ENCODE results near the gene FCRLA.

FCRLA gene

GRCh38 chr1:161731981-161732718, 25.1 kb downstream of the FCRLA start:
- DNase-seq (ENCODE audit: low spot score) = no peak

GRCh38 chr1:161733526-161733925, 26.5 kb downstream of the FCRLA start:
- no peak for DNase-seq (ENCODE audit: low spot score)

- DNase-seq (ENCODE audit: low spot score) = no peak
These were observed 28.8 kb downstream of the FCRLA start for GRCh38 chr1:161735837-161736236.

DNA sequence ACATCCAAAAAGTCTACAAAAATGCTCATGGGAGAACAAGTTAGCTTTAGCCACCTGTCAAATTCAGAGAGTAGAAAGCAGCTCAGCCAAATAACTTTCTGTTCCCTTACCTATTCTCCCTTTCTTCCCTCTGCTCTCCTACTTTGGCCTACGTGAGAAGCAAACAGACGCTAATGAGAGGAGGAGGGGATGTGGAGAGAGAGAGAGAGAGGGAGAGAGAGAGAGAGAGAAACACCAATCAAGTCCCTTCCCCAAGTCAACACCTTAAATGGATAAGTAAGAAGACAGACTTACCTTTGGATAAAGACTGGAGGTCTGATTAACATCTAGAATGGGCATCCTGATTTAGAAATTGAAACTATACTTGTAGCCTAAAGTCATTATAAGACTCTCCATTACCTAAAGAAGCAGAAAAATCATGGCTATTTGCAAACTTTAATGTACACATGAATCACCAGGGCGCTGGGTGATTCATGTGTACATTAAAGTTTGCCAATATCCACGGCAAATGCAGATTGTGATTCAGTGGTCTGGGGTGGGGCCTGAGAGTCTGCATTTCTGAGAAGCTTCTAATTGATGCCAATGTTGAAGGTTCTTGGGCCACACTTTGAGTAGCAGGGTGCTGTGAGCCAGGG, 29.4 kb downstream of the FCRLA start:
- DNase-seq (ENCODE audit: low spot score) = no peak

GRCh38 chr1:161737625-161738024, 30.6 kb downstream of the FCRLA start:
- DNase-seq (ENCODE audit: low spot score) = no peak

DNA sequence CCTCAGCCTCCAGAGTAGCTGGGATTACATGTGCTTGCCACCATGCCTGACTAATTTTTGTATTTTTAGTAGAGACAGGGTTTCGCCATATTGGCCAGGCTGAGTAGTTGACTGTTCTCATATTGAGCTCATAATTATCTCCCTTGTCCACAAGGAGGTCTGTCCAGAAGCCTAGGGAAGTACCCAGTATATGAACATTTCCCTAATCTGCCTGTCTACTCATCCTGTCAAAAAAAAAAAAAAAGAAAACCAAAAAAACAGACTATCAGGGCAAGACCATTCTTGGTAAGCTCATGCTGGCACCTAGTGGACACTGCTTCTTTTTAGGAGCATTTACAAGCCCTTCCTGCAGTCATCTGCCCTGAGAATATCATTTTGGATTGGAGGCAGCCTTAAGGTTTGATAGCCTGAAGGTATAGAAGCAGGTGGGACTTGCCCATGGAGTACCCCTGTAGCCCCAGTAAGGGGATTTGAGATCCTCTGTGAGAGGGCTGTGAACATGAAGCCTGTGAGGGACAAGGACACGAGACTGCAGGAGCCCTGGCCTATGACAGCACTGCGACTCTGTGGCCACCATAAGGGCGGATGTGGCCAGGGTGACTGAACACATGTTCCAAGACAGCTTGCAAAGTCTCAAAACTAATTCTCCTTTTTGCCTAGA, 31.7 kb downstream of the FCRLA start:
- DNase-seq (ENCODE audit: low spot score) = peak; percentile 22

DNA sequence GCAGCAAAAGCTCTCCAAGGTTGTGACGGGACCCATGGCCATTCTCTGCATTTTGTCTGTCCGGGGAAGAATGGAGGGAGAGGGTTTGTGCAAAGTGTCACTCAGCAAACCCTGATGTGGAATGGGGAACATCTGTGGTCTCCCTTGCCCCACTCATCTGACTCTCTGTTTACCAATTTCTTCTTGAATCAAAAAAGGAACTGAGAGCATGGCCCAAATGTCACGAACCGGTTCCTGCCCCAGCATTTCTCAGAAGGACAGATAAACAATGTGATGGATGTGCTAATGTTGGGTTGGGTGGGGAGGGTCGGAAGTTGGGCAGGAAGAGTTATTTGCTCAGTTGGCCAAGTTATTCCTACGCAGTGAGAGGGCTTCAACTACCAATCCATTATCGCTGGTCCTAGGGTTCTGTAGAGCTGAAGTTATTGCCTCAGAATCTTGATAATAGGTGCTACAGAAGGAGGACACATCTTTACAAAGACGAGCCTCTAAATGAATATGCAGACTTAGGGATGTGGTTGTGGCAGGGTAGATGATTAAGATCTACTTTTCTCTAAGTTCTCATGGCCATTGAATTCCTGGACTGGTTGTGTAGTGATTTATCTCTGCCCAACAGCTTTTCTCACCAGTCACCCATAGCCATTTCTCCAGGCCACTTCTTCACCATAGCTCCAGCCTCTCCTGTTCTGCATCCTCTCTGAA, 33.0 kb downstream of the FCRLA start:
- no peak for DNase-seq (ENCODE audit: low spot score)

GRCh38 chr1:161740921-161741320, 33.9 kb downstream of the FCRLA start:
- DNase-seq (ENCODE audit: low spot score) = no peak

DNA sequence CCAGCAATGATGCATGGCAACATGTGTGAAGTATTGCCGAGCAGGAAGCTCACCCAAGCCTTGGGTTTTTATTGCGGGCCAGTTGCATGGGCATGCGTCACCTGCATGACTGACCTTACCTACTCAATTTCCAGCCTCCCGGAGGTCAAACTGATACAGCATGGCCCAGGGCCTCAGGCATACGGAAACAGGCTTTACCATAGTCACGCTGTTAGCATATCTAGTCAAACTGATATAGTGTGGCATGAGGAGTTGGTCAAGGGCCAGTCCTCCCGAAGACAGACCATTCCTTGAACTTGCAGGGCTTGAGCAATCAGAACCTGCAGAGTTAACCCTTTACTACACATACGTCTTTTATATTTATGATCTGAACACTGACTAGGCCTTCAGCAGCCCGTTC, 36.2 kb downstream of the FCRLA start:
- no peak for DNase-seq (ENCODE audit: low spot score)

DNA sequence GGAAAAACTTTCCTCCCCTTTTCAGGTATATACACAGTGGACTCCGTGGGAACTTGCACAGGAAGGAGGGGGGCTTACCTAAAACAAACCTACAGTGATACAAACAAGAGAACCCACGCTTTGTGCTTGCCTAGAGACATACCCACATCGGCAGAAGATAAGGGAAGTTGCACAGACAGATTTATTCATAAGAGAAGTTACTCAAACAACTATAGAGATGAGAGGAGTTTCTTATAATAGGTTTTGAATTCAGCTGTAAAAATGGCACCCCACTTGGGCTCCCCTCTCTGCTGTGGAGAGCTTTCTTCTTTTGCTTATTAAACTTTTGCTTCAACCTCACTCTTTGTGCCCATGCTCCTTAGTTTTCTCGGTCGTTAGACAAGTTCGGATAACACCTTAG, 40.8 kb downstream of the FCRLA start:
- no peak for DNase-seq (ENCODE audit: low spot score)

GRCh38 chr1:161749509-161750407, 42.7 kb downstream of the FCRLA start, which contains the start of gene DUSP12:
Gene DUSP12, plus strand, starts transcription at chr1:161749786. Its CDS starts 16 bp downstream, at chr1:161749802.
- DNase-seq (ENCODE audit: low spot score) = peak; percentile 79

DNA sequence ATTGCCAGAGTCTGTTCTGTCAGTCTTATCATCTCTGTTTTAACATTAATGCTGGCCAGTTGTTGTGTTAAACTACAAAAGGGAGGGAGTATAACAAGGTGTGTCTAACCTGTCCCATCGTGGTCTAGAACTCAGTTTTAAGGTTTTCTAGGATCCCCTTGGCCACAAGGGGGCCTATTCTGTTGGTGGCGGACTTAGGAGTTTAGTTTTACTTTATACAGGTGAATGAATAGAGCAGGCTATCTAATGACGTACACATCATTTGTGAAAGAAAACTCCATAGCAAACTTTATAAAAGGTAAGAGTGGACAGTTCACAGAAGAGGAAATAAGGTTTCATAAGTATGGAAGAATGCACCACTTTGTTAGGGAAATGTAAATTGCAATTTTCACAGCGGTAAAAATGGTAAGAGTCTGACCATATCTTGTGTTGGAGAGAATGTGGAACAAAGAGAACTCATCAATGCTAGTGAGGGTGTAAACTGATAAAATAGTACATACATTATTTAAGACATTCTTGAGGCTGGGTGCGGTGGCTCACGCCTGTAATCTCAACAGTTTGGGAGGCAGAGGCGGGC, 56.6 kb downstream of the FCRLA start:
- peak; percentile 30 for DNase-seq (ENCODE audit: low spot score)

All from HuH-7 (cell line).